Measurements from ENCODE around the gene ULK4.

DNA sequence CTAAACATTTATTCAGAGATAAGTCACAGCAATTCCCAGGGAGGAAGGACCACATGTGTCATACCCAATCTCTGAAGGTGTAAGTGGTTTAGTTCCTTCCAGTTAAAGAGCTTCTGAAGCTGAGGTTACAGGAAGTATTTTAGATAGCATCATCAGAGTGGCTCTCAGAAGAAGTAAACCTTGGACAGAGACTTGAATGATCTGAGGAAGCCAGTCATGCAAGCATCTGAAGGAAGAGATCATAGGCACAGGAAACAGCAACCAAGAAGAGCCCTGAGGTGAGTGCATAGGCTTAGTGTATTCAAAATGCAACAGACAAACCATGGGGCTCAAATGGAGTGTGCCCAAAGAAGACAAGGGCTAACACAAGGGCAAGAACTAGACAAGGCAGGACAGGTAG lies 210.3 kb downstream of the ULK4 start:
- TF ChIP-seq, protein P1, sequence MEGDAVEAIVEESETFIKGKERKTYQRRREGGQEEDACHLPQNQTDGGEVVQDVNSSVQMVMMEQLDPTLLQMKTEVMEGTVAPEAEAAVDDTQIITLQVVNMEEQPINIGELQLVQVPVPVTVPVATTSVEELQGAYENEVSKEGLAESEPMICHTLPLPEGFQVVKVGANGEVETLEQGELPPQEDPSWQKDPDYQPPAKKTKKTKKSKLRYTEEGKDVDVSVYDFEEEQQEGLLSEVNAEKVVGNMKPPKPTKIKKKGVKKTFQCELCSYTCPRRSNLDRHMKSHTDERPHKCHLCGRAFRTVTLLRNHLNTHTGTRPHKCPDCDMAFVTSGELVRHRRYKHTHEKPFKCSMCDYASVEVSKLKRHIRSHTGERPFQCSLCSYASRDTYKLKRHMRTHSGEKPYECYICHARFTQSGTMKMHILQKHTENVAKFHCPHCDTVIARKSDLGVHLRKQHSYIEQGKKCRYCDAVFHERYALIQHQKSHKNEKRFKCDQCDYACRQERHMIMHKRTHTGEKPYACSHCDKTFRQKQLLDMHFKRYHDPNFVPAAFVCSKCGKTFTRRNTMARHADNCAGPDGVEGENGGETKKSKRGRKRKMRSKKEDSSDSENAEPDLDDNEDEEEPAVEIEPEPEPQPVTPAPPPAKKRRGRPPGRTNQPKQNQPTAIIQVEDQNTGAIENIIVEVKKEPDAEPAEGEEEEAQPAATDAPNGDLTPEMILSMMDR (IDR thresholded peaks at IDR 0.05 in 2 of 3, conservative IDR thresholded peaks at IDR 0.05 in 1 of 3; ENCODE audit: insufficient read depth in 2 of 3, low read depth in 1 of 3, low read length in 3 of 3) = no peak
- TF ChIP-seq TEAD4 (IDR thresholded peaks at IDR 0.05; ENCODE audit: low read length) (no peak), TEAD4 (CRISPR knock-in tag; IDR thresholded peaks at IDR 0.05; ENCODE audit: borderline replicate concordance) (no peak), KLF10 (CRISPR knock-in tag; IDR thresholded peaks at IDR 0.05) (no peak), SRSF1 (IDR thresholded peaks at IDR 0.05; ENCODE audit: low read depth, low read length) (no peak), NR2C2 (CRISPR knock-in tag; IDR thresholded peaks at IDR 0.05) (no peak), NR2C2 (tag; IDR thresholded peaks at IDR 0.05) (no peak), KLF1 (tag; IDR thresholded peaks at IDR 0.05) (no peak), TAF1 (IDR thresholded peaks at IDR 0.05; ENCODE audit: control insufficient read depth, extremely low read depth, insufficient read depth, low read length, severe bottlenecking) (no peak), SP1 (CRISPR knock-in tag; IDR thresholded peaks at IDR 0.05) (no peak)
- TF ChIP-seq, protein P2, sequence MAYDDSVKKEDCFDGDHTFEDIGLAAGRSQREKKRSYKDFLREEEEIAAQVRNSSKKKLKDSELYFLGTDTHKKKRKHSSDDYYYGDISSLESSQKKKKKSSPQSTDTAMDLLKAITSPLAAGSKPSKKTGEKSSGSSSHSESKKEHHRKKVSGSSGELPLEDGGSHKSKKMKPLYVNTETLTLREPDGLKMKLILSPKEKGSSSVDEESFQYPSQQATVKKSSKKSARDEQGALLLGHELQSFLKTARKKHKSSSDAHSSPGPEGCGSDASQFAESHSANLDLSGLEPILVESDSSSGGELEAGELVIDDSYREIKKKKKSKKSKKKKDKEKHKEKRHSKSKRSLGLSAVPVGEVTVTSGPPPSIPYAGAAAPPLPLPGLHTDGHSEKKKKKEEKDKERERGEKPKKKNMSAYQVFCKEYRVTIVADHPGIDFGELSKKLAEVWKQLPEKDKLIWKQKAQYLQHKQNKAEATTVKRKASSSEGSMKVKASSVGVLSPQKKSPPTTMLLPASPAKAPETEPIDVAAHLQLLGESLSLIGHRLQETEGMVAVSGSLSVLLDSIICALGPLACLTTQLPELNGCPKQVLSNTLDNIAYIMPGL (CRISPR knock-in tag; IDR thresholded peaks at IDR 0.05) = no peak
- TF ChIP-seq, protein P3, sequence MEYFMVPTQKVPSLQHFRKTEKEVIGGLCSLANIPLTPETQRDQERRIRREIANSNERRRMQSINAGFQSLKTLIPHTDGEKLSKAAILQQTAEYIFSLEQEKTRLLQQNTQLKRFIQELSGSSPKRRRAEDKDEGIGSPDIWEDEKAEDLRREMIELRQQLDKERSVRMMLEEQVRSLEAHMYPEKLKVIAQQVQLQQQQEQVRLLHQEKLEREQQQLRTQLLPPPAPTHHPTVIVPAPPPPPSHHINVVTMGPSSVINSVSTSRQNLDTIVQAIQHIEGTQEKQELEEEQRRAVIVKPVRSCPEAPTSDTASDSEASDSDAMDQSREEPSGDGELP (CRISPR knock-in tag; IDR thresholded peaks at IDR 0.05; ENCODE audit: borderline replicate concordance) = no peak

Data from K562 (cell line).